GM23248 (cell line): Measurements from ENCODE around the gene SND1.

ENCODE experiments used
- EZH2 ChIP-seq: fragments of 200-600 bp; sonication (generic); IDR thresholded peaks from 2 replicates; pipeline ENCODE4 v1.6.1; 2018; ENCODE audit warnings: antibody characterized with exemption, mild to moderate bottlenecking; ENCODE audit not compliant: insufficient read depth, poor library complexity, severe bottlenecking
- EZH2phosphoT487 ChIP-seq: fragments of 200-600 bp; sonication (generic); IDR thresholded peaks from 2 replicates; pipeline ENCODE4 v1.6.1; 2018; ENCODE audit warnings: antibody characterized with exemption, moderate library complexity, mild to moderate bottlenecking, low read depth; ENCODE audit not compliant: insufficient read depth

DNA sequence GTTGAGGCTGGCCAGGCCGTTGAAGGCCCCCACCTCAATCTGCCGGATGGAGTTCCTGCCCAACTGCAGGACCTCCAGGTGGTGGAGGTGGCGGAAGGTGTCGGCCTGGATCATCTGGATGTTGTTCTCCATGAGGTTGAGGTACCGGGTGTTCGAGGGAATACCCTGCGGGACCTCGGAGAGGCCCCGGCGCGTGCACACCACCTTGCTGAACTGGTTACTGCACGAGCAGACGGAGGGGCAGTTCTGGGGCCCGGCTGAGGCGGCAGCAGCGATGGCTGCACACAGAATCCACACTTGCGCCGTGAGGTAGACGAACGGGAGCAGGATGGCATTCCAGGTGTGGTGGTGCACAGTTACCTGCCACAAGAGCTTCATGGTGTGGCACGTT is 378.3 kb downstream of the SND1 start:
- no peak for TF ChIP-seq EZH2
- TF ChIP-seq EZH2phosphoT487, result no peak
